Gastroesophageal sphincter (tissue), 4 donors: ENCODE measurements around the gene LIN7C. TPM values are rescaled to one million over a fixed set of nuclear protein-coding genes. Genes with fewer than 3 reads are reported as not detected.
"Not testable (repeated sequence)": the region's sequence is repeated elsewhere in the genome, so short reads cannot be mapped to it uniquely, and the experiment has no call there.

ENCODE experiments used
- ATAC-seq: fragments of 150-250 bp; one replicate; pipeline ENCODE4 v1.9.1; 2016; ENCODE audit warnings: mild to moderate bottlenecking, moderate library complexity
- H3K27ac ChIP-seq, 4 donors: fragments of 200-600 bp; sonication (generic) in 3 of 4; 1 replicate in 3 of 4; 2 replicates in 1 of 4; pipeline ENCODE4 v1.5.1; 2016 to 2019
- H3K27me3 ChIP-seq: fragments of 200-600 bp; sonication (generic); one replicate; pipeline ENCODE4 v1.5.1; 2019
- H3K36me3 ChIP-seq, 2 donors: fragments of 200-600 bp; sonication (generic); one replicate each; pipeline ENCODE4 v1.5.1; 2019; ENCODE audit warnings: control low read depth in 1 of 2
- H3K4me1 ChIP-seq, 3 donors: fragments of 200-600 bp; sonication (generic); 1 replicate in 2 of 3; 2 replicates in 1 of 3; pipeline ENCODE4 v1.5.1; 2016 to 2019; ENCODE audit warnings: control low read depth in 2 of 3
- H3K4me3 ChIP-seq, 2 donors: fragments of 200-600 bp; sonication (generic); one replicate each; pipeline ENCODE4 v1.5.1; 2019; ENCODE audit warnings: mild to moderate bottlenecking in 1 of 2, moderate library complexity in 1 of 2
- H3K9me3 ChIP-seq, 3 donors: fragments of 200-600 bp; sonication (generic); one replicate each; pipeline ENCODE4 v1.5.1; 2017 to 2019; ENCODE audit warnings: control low read depth in 2 of 3
- CTCF ChIP-seq, 4 experiments: fragments of 200-600 bp in 2 of 4; fragments of 450-650 bp in 2 of 4; sonication (generic) in 1 of 4; IDR thresholded peaks; one replicate each; pipeline ENCODE4 v1.5.1; 2017 to 2019; ENCODE audit warnings: antibody characterized with exemption in 4 of 4, mild to moderate bottlenecking in 2 of 4, moderate library complexity in 2 of 4
- EP300 ChIP-seq: sonication (generic); formaldehyde crosslinking; IDR thresholded peaks from one replicate; pipeline ENCODE4 v1.6.1; 2017; ENCODE audit warnings: antibody characterized with exemption, mild to moderate bottlenecking
- POLR2A ChIP-seq, 2 donors: fragments of 450-650 bp; IDR thresholded peaks; one replicate each; pipeline ENCODE4 v1.6.1; 2017; ENCODE audit warnings: antibody characterized with exemption in 2 of 2, mild to moderate bottlenecking in 2 of 2, moderate library complexity in 1 of 2
- POLR2AphosphoS5 ChIP-seq: sonication (generic); formaldehyde crosslinking; IDR thresholded peaks from one replicate; pipeline ENCODE4 v1.6.1; 2017; ENCODE audit warnings: antibody characterized with exemption
- WGBS, 2 donors: methylation state at CpG; one replicate each; pipeline ENCODE4 v1.1.5; 2018; ENCODE audit warnings: low coverage in 1 of 2; 5-methylcytosine and 5-hydroxymethylcytosine counted together
- total RNA-seq, 4 donors: library from RNA; depleted of rRNA; stranded (reverse); fragments of >200 nt; gene quantifications; one replicate each; pipeline ENCODE4 v1.1.0, GENCODE V29; 2016

Gene LIN7C
- total RNA-seq, 4 donors from 2014 or later, result 37.6 to 56.2 (median 51.1) TPM

GRCh38 chr11:27452147-27452546 is 54.4 kb downstream of the LIN7C start:
- no peaks in the 10 kb centered on the region for H3K36me3 ChIP-seq
- no peaks in the 10 kb centered on the region for H3K27me3 ChIP-seq
- no peaks in the 10 kb centered on the region for H3K9me3 ChIP-seq
- H3K27ac ChIP-seq, result peak overlapping the region in 1 of 4 donors; percentile 6
- TF ChIP-seq CTCF (IDR thresholded peaks at IDR 0.05) (no peak), POLR2A (IDR thresholded peaks at IDR 0.05) (no peak), POLR2AphosphoS5 (no peak), EP300 (no peak)
- peaks cover 0 to 45% (median 0%) of the 10 kb centered on the region in 3 donors for H3K4me1 ChIP-seq
- 94 to 100% methylated on average over 3 of the region's 3 CpGs for WGBS, 2 donors
- H3K4me3 ChIP-seq, result no peak overlapping the region
- no peak for ATAC-seq

GRCh38 chr11:27451244-27451965 is 55.2 kb downstream of the LIN7C start:
- Histone ChIP-seq H3K4me1 (peaks cover 0 to 42% (median 0%) of the 10 kb centered on the region in 3 donors), H3K9me3 (no peaks in the 10 kb centered on the region), H3K36me3 (no peaks in the 10 kb centered on the region), H3K27me3 (no peaks in the 10 kb centered on the region), H3K27ac (peak overlapping the region in 1 of 4 donors; percentile 6), H3K4me3 (no peak overlapping the region)
- no peak for TF ChIP-seq CTCF (IDR thresholded peaks at IDR 0.05)
- TF ChIP-seq POLR2AphosphoS5, result no peak
- no peak for TF ChIP-seq POLR2A (IDR thresholded peaks at IDR 0.05)
- TF ChIP-seq EP300, result no peak
- ATAC-seq, result no peak
- WGBS, 2 donors, result 50 to 82% methylated on average over 1 of the region's 1 CpG

GRCh38 chr11:27448184-27448540 is 58.4 kb downstream of the LIN7C start:
- not testable (repeated sequence) for H3K4me3 ChIP-seq, ATAC-seq, H3K27ac ChIP-seq, H3K27me3 ChIP-seq, H3K9me3 ChIP-seq, H3K36me3 ChIP-seq
- WGBS, 2 donors, result 91 to 96% methylated on average over 5 of the region's 5 CpGs
- H3K4me1 ChIP-seq, result peaks cover 0 to 42% (median 0%) of the 10 kb centered on the region in 3 donors

- H3K4me1 ChIP-seq, result peaks cover 0 to 43% (median 0%) of the 10 kb centered on the region in 3 donors
- WGBS, 2 donors, result 87% methylated on average over 5 of the region's 5 CpGs
- ATAC-seq, result no peak
- TF ChIP-seq CTCF (IDR thresholded peaks at IDR 0.05) (no peak), POLR2A (IDR thresholded peaks at IDR 0.05) (no peak), EP300 (no peak), POLR2AphosphoS5 (no peak)
- no peak overlapping the region for H3K4me3 ChIP-seq
- H3K27ac ChIP-seq, result no peak overlapping the region
- no peaks in the 10 kb centered on the region for H3K36me3 ChIP-seq
- H3K9me3 ChIP-seq, result no peaks in the 10 kb centered on the region
- no peaks in the 10 kb centered on the region for H3K27me3 ChIP-seq
These were observed 59.0 kb downstream of the LIN7C start for GRCh38 chr11:27447288-27448183.

- WGBS, 2 donors, result 85 to 98% methylated on average over 4 of the region's 4 CpGs
- no peak for ATAC-seq
These were observed 60.9 kb downstream of the LIN7C start for GRCh38 chr11:27445625-27446024.

More at GRCh38 chr11:27445625-27446024, 60.9 kb downstream of the LIN7C start:
- H3K4me1 ChIP-seq, result peaks cover 0 to 25% (median 0%) of the 10 kb centered on the region in 3 donors
- no peaks in the 10 kb centered on the region for H3K9me3 ChIP-seq
- H3K36me3 ChIP-seq, result no peaks in the 10 kb centered on the region
- H3K27ac ChIP-seq, result no peak overlapping the region
- no peaks in the 10 kb centered on the region for H3K27me3 ChIP-seq
- TF ChIP-seq POLR2AphosphoS5 (no peak), CTCF (IDR thresholded peaks at IDR 0.05) (no peak), POLR2A (IDR thresholded peaks at IDR 0.05) (no peak), EP300 (no peak)
- no peak overlapping the region for H3K4me3 ChIP-seq
